Neural cell (in vitro differentiated cells): ENCODE measurements around the gene DYRK2. TPM values are rescaled to one million over a fixed set of nuclear protein-coding genes. Genes with fewer than 3 reads are reported as not detected.

Source experiments
- H2AFZ ChIP-seq: fragments of 200-600, 300-800 bp; sonication (generic), shearing (Covaris generic); 2 replicates; pipeline ENCODE4 v1.6.0; 2014; ENCODE audit warnings: low read depth, mild to moderate bottlenecking, antibody characterized with exemption, low read length, moderate library complexity
- H3F3A ChIP-seq: fragments of 200-600 bp; shearing (Covaris generic); 2 replicates; pipeline ENCODE4 v1.6.1; 2016; ENCODE audit warnings: mild to moderate bottlenecking, moderate library complexity, mixed read lengths, antibody characterized with exemption, low read length; ENCODE audit not compliant: insufficient read depth, poor library complexity, severe bottlenecking
- H3K27ac ChIP-seq: fragments of 200-600, 300-800 bp; sonication (generic), shearing (Covaris generic); 2 replicates; pipeline ENCODE4 v1.5.1; 2014; ENCODE audit warnings: mild to moderate bottlenecking, low read length, moderate library complexity
- H3K27me3 ChIP-seq: fragments of 300-800, 200-600 bp; sonication (generic), shearing (Covaris generic); 2 replicates; pipeline ENCODE4 v1.6.0; 2014; ENCODE audit warnings: mild to moderate bottlenecking, low read depth, low read length, moderate library complexity; ENCODE audit not compliant: insufficient read depth
- H3K36me3 ChIP-seq: fragments of 300-800, 200-600 bp; sonication (generic), shearing (Covaris generic); 2 replicates; pipeline ENCODE4 v1.5.1; 2014; ENCODE audit warnings: mild to moderate bottlenecking, antibody characterized with exemption, low read length, moderate library complexity; ENCODE audit not compliant: insufficient read depth
- H3K4me2 ChIP-seq: fragments of 300-800, 200-600 bp; sonication (generic), shearing (Covaris generic); 2 replicates; pipeline ENCODE4 v1.6.0; 2014; ENCODE audit warnings: mild to moderate bottlenecking, low read length
- H3K4me3 ChIP-seq: fragments of 300-800, 200-600 bp; sonication (generic), shearing (Covaris generic); 2 replicates; pipeline ENCODE4 v1.5.1; 2014; ENCODE audit warnings: mild to moderate bottlenecking, low read length, moderate library complexity
- H3K79me2 ChIP-seq: fragments of 200-600 bp; shearing (Covaris generic); replicated peaks from 2 replicates; pipeline ENCODE4 v1.6.0; 2014; ENCODE audit warnings: mild to moderate bottlenecking, low read length, moderate library complexity; ENCODE audit not compliant: insufficient read depth
- H3K9ac ChIP-seq: fragments of 300-800, 200-600 bp; sonication (generic), shearing (Covaris generic); 2 replicates; pipeline ENCODE4 v1.6.1; 2016; ENCODE audit warnings: mild to moderate bottlenecking, low read length, mixed read lengths
- H3K9me2 ChIP-seq: fragments of 200-600 bp; shearing (Covaris generic); 2 replicates; pipeline ENCODE4 v1.6.1; 2016; ENCODE audit warnings: mild to moderate bottlenecking, low read length, mixed read lengths; ENCODE audit not compliant: insufficient read depth
- H3K9me3 ChIP-seq: fragments of 200-600, 300-800 bp; sonication (generic), shearing (Covaris generic); 2 replicates; pipeline ENCODE4 v1.6.1; 2016; ENCODE audit warnings: mild to moderate bottlenecking, mixed run types, low read length, moderate library complexity, mixed read lengths
- H4K20me1 ChIP-seq: fragments of 200-600 bp; shearing (Covaris generic); 2 replicates; pipeline ENCODE4 v1.6.1; 2016; ENCODE audit warnings: mild to moderate bottlenecking, mixed run types; ENCODE audit not compliant: insufficient read depth
- CTCF ChIP-seq: fragments of 450-650 bp; IDR thresholded peaks from 2 replicates; pipeline ENCODE4 v1.5.1; 2014; ENCODE audit warnings: antibody characterized with exemption, mild to moderate bottlenecking, moderate library complexity; ENCODE audit not compliant: poor library complexity, severe bottlenecking
- EP300 ChIP-seq: fragments of 450-650 bp; conservative IDR thresholded peaks from 2 replicates; pipeline ENCODE4 v1.6.1; 2014; ENCODE audit warnings: antibody characterized with exemption, mild to moderate bottlenecking, moderate library complexity; ENCODE audit not compliant: poor library complexity, severe bottlenecking
- EZH2 ChIP-seq: fragments of 200-600, 300-800 bp; shearing (Covaris generic), sonication (generic); IDR thresholded peaks from 2 replicates; pipeline ENCODE4 v1.6.1; 2014; ENCODE audit warnings: antibody characterized with exemption, low read length, borderline replicate concordance, mild to moderate bottlenecking; ENCODE audit not compliant: insufficient read depth, poor library complexity, severe bottlenecking
- MXI1 ChIP-seq: fragments of 450-650 bp; conservative IDR thresholded peaks from 2 replicates; pipeline ENCODE4 v1.6.1; 2014; ENCODE audit warnings: antibody characterized with exemption, mild to moderate bottlenecking; ENCODE audit not compliant: poor library complexity, severe bottlenecking
- POLR2AphosphoS5 ChIP-seq: IDR thresholded peaks from 2 replicates; pipeline ENCODE4 v1.6.1; 2012
- RAD21 ChIP-seq: fragments of 450-650 bp; conservative IDR thresholded peaks from 2 replicates; pipeline ENCODE4 v1.6.1; 2014; ENCODE audit warnings: antibody characterized with exemption, mild to moderate bottlenecking, moderate library complexity
- REST ChIP-seq: IDR thresholded peaks from 2 replicates; pipeline ENCODE4 v1.6.1; 2012; ENCODE audit warnings: borderline replicate concordance
- SMC3 ChIP-seq: fragments of 450-650 bp; conservative IDR thresholded peaks from 2 replicates; pipeline ENCODE4 v1.6.1; 2014; ENCODE audit warnings: antibody characterized with exemption, mild to moderate bottlenecking, moderate library complexity; ENCODE audit not compliant: poor library complexity
- TAF1 ChIP-seq: IDR thresholded peaks from 2 replicates; pipeline ENCODE4 v1.6.1; 2012; ENCODE audit warnings: low read depth
- polyA plus RNA-seq: library from polyadenylated mRNA; depleted of rRNA; stranded (reverse); fragments of >200 nt; gene quantifications from 2 replicates; pipeline ENCODE4 v1.2.3, GENCODE V29; 2014

Gene DYRK2
- polyA plus RNA-seq, 1 donor from 2014 or later, result 50.6 TPM

- Histone ChIP-seq H3F3A (no peaks in the 10 kb centered on the region), H3K36me3 (no peaks in the 10 kb centered on the region), H3K9me2 (no peaks in the 10 kb centered on the region), H3K27ac (no peak overlapping the region), H4K20me1 (no peaks in the 10 kb centered on the region), H3K4me2 (no peak overlapping the region), H3K4me3 (no peak overlapping the region), H3K9me3 (no peaks in the 10 kb centered on the region), H2AFZ (no peak overlapping the region), H3K79me2 (no peaks in the 10 kb centered on the region), H3K9ac (no peak overlapping the region), H3K27me3 (no peaks in the 10 kb centered on the region)
- TF ChIP-seq TAF1 (no peak), RAD21 (no peak), EZH2 (no peak), SMC3 (no peak), POLR2AphosphoS5 (no peak), EP300 (no peak), MXI1 (no peak), REST (no peak), CTCF (no peak)
Measured at GRCh38 chr12:67704071-67704470, 55.5 kb downstream of the DYRK2 start.

- Histone ChIP-seq H3K27me3 (no peaks in the 10 kb centered on the region), H3K27ac (no peak overlapping the region), H3K79me2 (no peaks in the 10 kb centered on the region), H3K4me2 (no peak overlapping the region), H4K20me1 (no peaks in the 10 kb centered on the region), H3K9me3 (no peaks in the 10 kb centered on the region), H2AFZ (no peak overlapping the region), H3K9me2 (no peaks in the 10 kb centered on the region), H3K36me3 (no peaks in the 10 kb centered on the region), H3F3A (no peaks in the 10 kb centered on the region), H3K4me3 (no peak overlapping the region), H3K9ac (no peak overlapping the region)
- TF ChIP-seq TAF1 (no peak), POLR2AphosphoS5 (no peak), EZH2 (no peak), EP300 (no peak), SMC3 (no peak), MXI1 (no peak), CTCF (no peak), REST (no peak), RAD21 (no peak)
Measured at GRCh38 chr12:67705394-67706370, 57.1 kb downstream of the DYRK2 start.
